Measurements from ENCODE around the gene DDX4. TPM values are rescaled to one million over a fixed set of nuclear protein-coding genes. Genes with fewer than 3 reads are reported as not detected.

DDX4 gene
- polyA plus RNA-seq, 1 experiment, result not detected

DNA sequence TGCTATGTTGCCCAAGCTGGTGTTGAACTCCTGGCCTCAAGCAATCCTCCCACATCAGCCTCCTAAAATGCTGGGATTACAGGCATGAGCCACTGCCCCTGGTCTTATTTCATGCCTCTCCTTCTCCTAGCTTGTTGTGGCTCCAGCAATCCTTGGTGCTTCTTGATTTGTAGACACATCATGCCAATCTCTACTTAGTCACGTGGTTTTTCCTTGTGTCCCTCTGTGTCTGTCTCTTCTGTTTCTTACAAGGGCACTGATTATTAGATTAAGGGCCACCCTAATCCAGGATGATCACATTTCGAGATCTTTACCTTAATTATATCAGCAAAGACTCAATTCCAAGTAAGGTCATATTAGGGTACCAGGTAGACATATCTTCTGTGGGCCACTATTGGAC is 104.1 kb downstream of the DDX4 start:
- TF ChIP-seq CTCF (IDR thresholded peaks at IDR 0.05; ENCODE audit: low read depth, low read length), result no peak
- no peak overlapping the region for H3K4me3 ChIP-seq (ENCODE audit: low read depth, low read length)

DNA sequence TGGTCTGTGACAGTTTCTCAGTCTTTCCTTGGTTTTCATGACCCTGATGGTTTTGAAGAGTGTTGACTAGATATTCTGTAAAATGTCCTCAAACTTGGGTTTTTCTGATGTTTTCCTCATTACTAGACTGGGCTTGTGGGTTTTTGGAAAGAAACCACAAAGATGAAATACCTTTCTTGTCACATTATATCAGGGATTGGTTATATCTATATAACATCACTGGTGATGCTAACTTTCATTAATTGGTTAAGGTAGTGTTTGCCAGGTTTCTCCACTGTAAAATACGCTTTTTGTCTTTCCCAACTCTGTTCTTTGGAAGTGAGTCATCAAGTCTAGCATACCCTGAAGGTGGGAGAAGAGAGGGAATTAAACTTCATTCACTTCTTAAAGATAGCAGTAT is 110.0 kb downstream of the DDX4 start:
- Histone ChIP-seq H3K9me3 (ENCODE audit: control insufficient read depth, insufficient read depth, low read length) (no peaks in the 10 kb centered on the region), H3K4me3 (ENCODE audit: low read depth, low read length) (no peak overlapping the region), H3K27me3 (ENCODE audit: control insufficient read depth, insufficient read depth, low read length) (no peaks in the 10 kb centered on the region), H3K27ac (ENCODE audit: low read depth, low read length) (no peak overlapping the region)
- no peak for DNase-seq (ENCODE audit: low read depth, low spot score)
- CTCF ChIA-PET, result no interaction called here
- POLR2A ChIA-PET, result no interaction called here
- TF ChIP-seq CTCF (IDR thresholded peaks at IDR 0.05; ENCODE audit: low read depth, low read length), result no peak

More for the DNA sequence above, 104.1 kb downstream of the DDX4 start:
- no peaks in the 10 kb centered on the region for H3K27me3 ChIP-seq (ENCODE audit: control insufficient read depth, insufficient read depth, low read length)
- POLR2A ChIA-PET, result no interaction called here
- CTCF ChIA-PET, result no interaction called here
- no peak for DNase-seq (ENCODE audit: low read depth, low spot score)
- H3K27ac ChIP-seq (ENCODE audit: low read depth, low read length), result no peak overlapping the region
- no peaks in the 10 kb centered on the region for H3K9me3 ChIP-seq (ENCODE audit: control insufficient read depth, insufficient read depth, low read length)

GRCh38 chr5:55848783-55849182 is 110.9 kb downstream of the DDX4 start:
- CTCF ChIA-PET, result no interaction called here
- Histone ChIP-seq H3K27ac (ENCODE audit: low read depth, low read length) (no peak overlapping the region), H3K9me3 (ENCODE audit: control insufficient read depth, insufficient read depth, low read length) (no peaks in the 10 kb centered on the region), H3K27me3 (ENCODE audit: control insufficient read depth, insufficient read depth, low read length) (no peaks in the 10 kb centered on the region), H3K4me3 (ENCODE audit: low read depth, low read length) (no peak overlapping the region)
- POLR2A ChIA-PET, result no interaction called here
- no peak for TF ChIP-seq CTCF (IDR thresholded peaks at IDR 0.05; ENCODE audit: low read depth, low read length)
- no peak for DNase-seq (ENCODE audit: low read depth, low spot score)

DNA sequence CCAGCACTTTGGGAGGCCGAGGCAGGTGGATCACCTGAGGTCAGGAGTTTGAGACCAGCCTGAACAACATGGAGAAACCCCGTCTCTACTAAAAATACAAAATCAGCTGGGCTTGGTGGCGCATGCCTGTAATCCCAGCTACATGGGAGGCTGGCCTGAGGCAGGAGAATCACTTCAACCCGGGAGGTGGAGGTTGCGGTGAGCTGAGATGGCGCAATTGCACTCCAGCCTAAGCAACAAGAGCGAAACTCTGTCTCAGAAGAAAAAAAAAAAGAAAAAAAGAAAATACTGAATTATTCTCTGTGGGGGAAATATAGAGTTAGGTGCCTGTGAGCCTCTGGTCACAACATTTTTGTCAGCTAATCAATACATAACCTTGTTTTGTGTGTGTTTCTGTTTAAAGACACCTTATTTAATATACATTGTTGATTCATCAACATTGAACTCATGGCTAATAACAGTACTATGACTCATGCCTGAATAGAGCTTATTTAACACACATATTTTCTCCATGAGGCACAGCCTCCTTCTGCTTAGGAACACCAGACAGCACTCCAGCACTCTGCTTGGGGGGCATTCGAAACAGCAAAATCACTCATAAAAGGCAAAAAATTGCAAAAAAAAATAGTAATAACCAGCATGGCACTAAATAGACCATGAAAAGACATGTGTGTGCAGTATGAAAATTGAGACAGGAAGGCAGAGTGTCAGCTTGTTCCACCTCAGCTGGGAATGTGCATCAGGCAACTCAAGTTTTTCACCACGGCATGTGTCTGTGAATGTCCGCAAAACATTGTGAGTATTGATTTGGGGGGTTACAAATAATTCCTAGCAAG is 113.2 kb downstream of the DDX4 start, which contains the start of gene IL31RA:
Gene IL31RA (plus strand): TSS at position 519 of the 836 bp plus-strand sequence. CDS start 214 bp downstream, at position 733.
- ChIA-PET POLR2A (interaction anchor here (0.7 to 1.2 kb wide), 3 partner anchors 18 to 1903 kb away, joined by 3 to 11 read pairs (median 4); no protein-coding TSS in a partner anchor), CTCF (interaction anchor here (1.0 kb wide), 1 partner anchor 61 kb away, joined by 3 read pairs; no protein-coding TSS in a partner anchor)
- H3K4me3 ChIP-seq (ENCODE audit: low read depth, low read length), result no peak within 1 kb of the TSS; the same call in 1 of the 2 replicates
- no peak for TF ChIP-seq CTCF (IDR thresholded peaks at IDR 0.05; ENCODE audit: low read depth, low read length)
- H3K27ac ChIP-seq (ENCODE audit: low read depth, low read length), result peak within 1 kb of the TSS; percentile 55
- peak; percentile 53 for DNase-seq (ENCODE audit: low read depth, low spot score)
- no peaks in the 10 kb centered on the region for H3K9me3 ChIP-seq (ENCODE audit: control insufficient read depth, insufficient read depth, low read length)
- H3K27me3 ChIP-seq (ENCODE audit: control insufficient read depth, insufficient read depth, low read length), result no peaks in the 10 kb centered on the region

DNA sequence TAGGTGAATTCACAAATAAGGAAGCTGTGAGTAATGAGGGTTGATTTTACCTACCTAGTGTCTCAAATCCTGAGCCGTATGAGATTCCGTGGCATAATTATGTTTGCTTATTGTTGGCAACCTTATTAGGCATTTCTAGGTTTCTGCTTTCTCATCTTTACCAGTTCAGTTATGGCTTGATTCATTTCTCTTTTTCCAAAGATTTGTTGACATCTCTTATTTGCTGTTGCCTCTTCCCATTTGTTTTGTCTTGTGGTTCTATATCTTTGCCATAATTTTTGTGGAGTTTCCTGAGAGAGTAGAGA is 113.8 kb downstream of the DDX4 start:
- Histone ChIP-seq H3K27ac (ENCODE audit: low read depth, low read length) (peak overlapping the region; percentile 54), H3K4me3 (ENCODE audit: low read depth, low read length) (no peak overlapping the region), H3K9me3 (ENCODE audit: control insufficient read depth, insufficient read depth, low read length) (no peaks in the 10 kb centered on the region), H3K27me3 (ENCODE audit: control insufficient read depth, insufficient read depth, low read length) (no peaks in the 10 kb centered on the region)
- no peak for TF ChIP-seq CTCF (IDR thresholded peaks at IDR 0.05; ENCODE audit: low read depth, low read length)
- ChIA-PET POLR2A (interaction anchor here (0.7 to 1.2 kb wide), 2 partner anchors 17 to 36 kb away, joined by 4 to 11 read pairs; no protein-coding TSS in a partner anchor), CTCF (no interaction called here)
- DNase-seq (ENCODE audit: low read depth, low spot score), result no peak
